Neural cell (in vitro differentiated cells): ENCODE measurements around the gene USP22. TPM values are rescaled to one million over a fixed set of nuclear protein-coding genes. Genes with fewer than 3 reads are reported as not detected.

Source experiments
- H2AFZ ChIP-seq: fragments of 200-600, 300-800 bp; sonication (generic), shearing (Covaris generic); 2 replicates; pipeline ENCODE4 v1.6.0; 2014; ENCODE audit warnings: low read depth, mild to moderate bottlenecking, antibody characterized with exemption, low read length, moderate library complexity
- H3F3A ChIP-seq: fragments of 200-600 bp; shearing (Covaris generic); 2 replicates; pipeline ENCODE4 v1.6.1; 2016; ENCODE audit warnings: mild to moderate bottlenecking, moderate library complexity, mixed read lengths, antibody characterized with exemption, low read length; ENCODE audit not compliant: insufficient read depth, poor library complexity, severe bottlenecking
- H3K27ac ChIP-seq: fragments of 200-600, 300-800 bp; sonication (generic), shearing (Covaris generic); 2 replicates; pipeline ENCODE4 v1.5.1; 2014; ENCODE audit warnings: mild to moderate bottlenecking, low read length, moderate library complexity
- H3K27me3 ChIP-seq: fragments of 300-800, 200-600 bp; sonication (generic), shearing (Covaris generic); 2 replicates; pipeline ENCODE4 v1.6.0; 2014; ENCODE audit warnings: mild to moderate bottlenecking, low read depth, low read length, moderate library complexity; ENCODE audit not compliant: insufficient read depth
- H3K36me3 ChIP-seq: fragments of 300-800, 200-600 bp; sonication (generic), shearing (Covaris generic); 2 replicates; pipeline ENCODE4 v1.5.1; 2014; ENCODE audit warnings: mild to moderate bottlenecking, antibody characterized with exemption, low read length, moderate library complexity; ENCODE audit not compliant: insufficient read depth
- H3K4me2 ChIP-seq: fragments of 300-800, 200-600 bp; sonication (generic), shearing (Covaris generic); 2 replicates; pipeline ENCODE4 v1.6.0; 2014; ENCODE audit warnings: mild to moderate bottlenecking, low read length
- H3K4me3 ChIP-seq: fragments of 300-800, 200-600 bp; sonication (generic), shearing (Covaris generic); 2 replicates; pipeline ENCODE4 v1.5.1; 2014; ENCODE audit warnings: mild to moderate bottlenecking, low read length, moderate library complexity
- H3K79me2 ChIP-seq: fragments of 200-600 bp; shearing (Covaris generic); replicated peaks from 2 replicates; pipeline ENCODE4 v1.6.0; 2014; ENCODE audit warnings: mild to moderate bottlenecking, low read length, moderate library complexity; ENCODE audit not compliant: insufficient read depth
- H3K9ac ChIP-seq: fragments of 300-800, 200-600 bp; sonication (generic), shearing (Covaris generic); 2 replicates; pipeline ENCODE4 v1.6.1; 2016; ENCODE audit warnings: mild to moderate bottlenecking, low read length, mixed read lengths
- H3K9me2 ChIP-seq: fragments of 200-600 bp; shearing (Covaris generic); 2 replicates; pipeline ENCODE4 v1.6.1; 2016; ENCODE audit warnings: mild to moderate bottlenecking, low read length, mixed read lengths; ENCODE audit not compliant: insufficient read depth
- H3K9me3 ChIP-seq: fragments of 200-600, 300-800 bp; sonication (generic), shearing (Covaris generic); 2 replicates; pipeline ENCODE4 v1.6.1; 2016; ENCODE audit warnings: mild to moderate bottlenecking, mixed run types, low read length, moderate library complexity, mixed read lengths
- H4K20me1 ChIP-seq: fragments of 200-600 bp; shearing (Covaris generic); 2 replicates; pipeline ENCODE4 v1.6.1; 2016; ENCODE audit warnings: mild to moderate bottlenecking, mixed run types; ENCODE audit not compliant: insufficient read depth
- EP300 ChIP-seq: fragments of 450-650 bp; conservative IDR thresholded peaks from 2 replicates; pipeline ENCODE4 v1.6.1; 2014; ENCODE audit warnings: antibody characterized with exemption, mild to moderate bottlenecking, moderate library complexity; ENCODE audit not compliant: poor library complexity, severe bottlenecking
- EZH2 ChIP-seq: fragments of 200-600, 300-800 bp; shearing (Covaris generic), sonication (generic); IDR thresholded peaks from 2 replicates; pipeline ENCODE4 v1.6.1; 2014; ENCODE audit warnings: antibody characterized with exemption, low read length, borderline replicate concordance, mild to moderate bottlenecking; ENCODE audit not compliant: insufficient read depth, poor library complexity, severe bottlenecking
- MXI1 ChIP-seq: fragments of 450-650 bp; conservative IDR thresholded peaks from 2 replicates; pipeline ENCODE4 v1.6.1; 2014; ENCODE audit warnings: antibody characterized with exemption, mild to moderate bottlenecking; ENCODE audit not compliant: poor library complexity, severe bottlenecking
- POLR2AphosphoS5 ChIP-seq: IDR thresholded peaks from 2 replicates; pipeline ENCODE4 v1.6.1; 2012
- RAD21 ChIP-seq: fragments of 450-650 bp; conservative IDR thresholded peaks from 2 replicates; pipeline ENCODE4 v1.6.1; 2014; ENCODE audit warnings: antibody characterized with exemption, mild to moderate bottlenecking, moderate library complexity
- SMC3 ChIP-seq: fragments of 450-650 bp; conservative IDR thresholded peaks from 2 replicates; pipeline ENCODE4 v1.6.1; 2014; ENCODE audit warnings: antibody characterized with exemption, mild to moderate bottlenecking, moderate library complexity; ENCODE audit not compliant: poor library complexity
- TAF1 ChIP-seq: IDR thresholded peaks from 2 replicates; pipeline ENCODE4 v1.6.1; 2012; ENCODE audit warnings: low read depth
- polyA plus RNA-seq: library from polyadenylated mRNA; depleted of rRNA; stranded (reverse); fragments of >200 nt; gene quantifications from 2 replicates; pipeline ENCODE4 v1.2.3, GENCODE V29; 2014
- TF ChIP-seq, protein P1 (sequence below): fragments of 450-650 bp; IDR thresholded peaks from 2 replicates; pipeline ENCODE4 v1.5.1; 2014; ENCODE audit warnings: antibody characterized with exemption, mild to moderate bottlenecking, moderate library complexity; ENCODE audit not compliant: poor library complexity, severe bottlenecking
- TF ChIP-seq, protein P2 (sequence below): IDR thresholded peaks from 2 replicates; pipeline ENCODE4 v1.6.1; 2012; ENCODE audit warnings: borderline replicate concordance

USP22 gene
- polyA plus RNA-seq, 1 donor from 2014 or later, result 269 TPM

DNA sequence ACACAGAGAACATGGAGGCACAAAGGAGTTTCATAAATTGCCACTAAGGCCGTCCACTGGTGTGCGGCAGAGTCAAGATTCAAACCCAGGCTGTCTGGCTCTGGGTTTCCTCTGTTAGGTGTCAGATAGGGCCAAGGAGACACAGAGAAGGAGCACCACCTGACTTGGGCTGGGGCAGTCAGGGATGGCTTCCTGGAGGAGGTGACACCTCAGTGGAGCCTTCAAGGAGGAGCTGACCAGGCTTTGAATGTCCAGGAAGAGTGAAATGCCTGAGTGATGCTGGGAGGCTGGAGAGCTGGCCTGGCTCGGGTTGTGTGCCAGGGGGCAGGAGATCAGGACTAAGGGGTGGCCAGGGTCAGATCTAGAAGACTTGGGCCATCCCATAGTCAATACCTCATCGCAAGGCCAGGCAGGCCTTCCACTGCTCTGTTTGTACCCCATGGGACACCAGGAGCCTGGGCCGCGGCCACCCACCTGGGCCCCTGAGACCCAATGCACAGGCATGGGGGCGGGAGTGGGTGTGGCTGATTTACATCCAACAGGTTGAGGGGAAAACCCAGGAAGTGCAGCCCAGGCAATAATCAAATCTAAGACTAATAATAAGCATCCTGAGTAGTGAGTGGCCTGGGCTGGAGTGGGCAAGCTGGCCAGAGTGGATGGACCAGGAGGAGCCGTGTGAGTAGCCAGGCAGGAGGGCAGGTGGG is 73.7 kb downstream of the USP22 start:
- no peaks in the 10 kb centered on the region for H3K36me3 ChIP-seq
- no peaks in the 10 kb centered on the region for H4K20me1 ChIP-seq
- no peaks in the 10 kb centered on the region for H3K27me3 ChIP-seq
- no peaks in the 10 kb centered on the region for H3K9me2 ChIP-seq
- H3K9me3 ChIP-seq, result no peaks in the 10 kb centered on the region
- H2AFZ ChIP-seq, result no peak overlapping the region
- H3K27ac ChIP-seq, result no peak overlapping the region
- no peak overlapping the region for H3K9ac ChIP-seq
- TF ChIP-seq EZH2 (no peak), POLR2AphosphoS5 (no peak), RAD21 (no peak), EP300 (no peak), SMC3 (no peak), MXI1 (no peak), TAF1 (no peak)
- TF ChIP-seq, protein P1, sequence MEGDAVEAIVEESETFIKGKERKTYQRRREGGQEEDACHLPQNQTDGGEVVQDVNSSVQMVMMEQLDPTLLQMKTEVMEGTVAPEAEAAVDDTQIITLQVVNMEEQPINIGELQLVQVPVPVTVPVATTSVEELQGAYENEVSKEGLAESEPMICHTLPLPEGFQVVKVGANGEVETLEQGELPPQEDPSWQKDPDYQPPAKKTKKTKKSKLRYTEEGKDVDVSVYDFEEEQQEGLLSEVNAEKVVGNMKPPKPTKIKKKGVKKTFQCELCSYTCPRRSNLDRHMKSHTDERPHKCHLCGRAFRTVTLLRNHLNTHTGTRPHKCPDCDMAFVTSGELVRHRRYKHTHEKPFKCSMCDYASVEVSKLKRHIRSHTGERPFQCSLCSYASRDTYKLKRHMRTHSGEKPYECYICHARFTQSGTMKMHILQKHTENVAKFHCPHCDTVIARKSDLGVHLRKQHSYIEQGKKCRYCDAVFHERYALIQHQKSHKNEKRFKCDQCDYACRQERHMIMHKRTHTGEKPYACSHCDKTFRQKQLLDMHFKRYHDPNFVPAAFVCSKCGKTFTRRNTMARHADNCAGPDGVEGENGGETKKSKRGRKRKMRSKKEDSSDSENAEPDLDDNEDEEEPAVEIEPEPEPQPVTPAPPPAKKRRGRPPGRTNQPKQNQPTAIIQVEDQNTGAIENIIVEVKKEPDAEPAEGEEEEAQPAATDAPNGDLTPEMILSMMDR, result no peak
- TF ChIP-seq, protein P2, sequence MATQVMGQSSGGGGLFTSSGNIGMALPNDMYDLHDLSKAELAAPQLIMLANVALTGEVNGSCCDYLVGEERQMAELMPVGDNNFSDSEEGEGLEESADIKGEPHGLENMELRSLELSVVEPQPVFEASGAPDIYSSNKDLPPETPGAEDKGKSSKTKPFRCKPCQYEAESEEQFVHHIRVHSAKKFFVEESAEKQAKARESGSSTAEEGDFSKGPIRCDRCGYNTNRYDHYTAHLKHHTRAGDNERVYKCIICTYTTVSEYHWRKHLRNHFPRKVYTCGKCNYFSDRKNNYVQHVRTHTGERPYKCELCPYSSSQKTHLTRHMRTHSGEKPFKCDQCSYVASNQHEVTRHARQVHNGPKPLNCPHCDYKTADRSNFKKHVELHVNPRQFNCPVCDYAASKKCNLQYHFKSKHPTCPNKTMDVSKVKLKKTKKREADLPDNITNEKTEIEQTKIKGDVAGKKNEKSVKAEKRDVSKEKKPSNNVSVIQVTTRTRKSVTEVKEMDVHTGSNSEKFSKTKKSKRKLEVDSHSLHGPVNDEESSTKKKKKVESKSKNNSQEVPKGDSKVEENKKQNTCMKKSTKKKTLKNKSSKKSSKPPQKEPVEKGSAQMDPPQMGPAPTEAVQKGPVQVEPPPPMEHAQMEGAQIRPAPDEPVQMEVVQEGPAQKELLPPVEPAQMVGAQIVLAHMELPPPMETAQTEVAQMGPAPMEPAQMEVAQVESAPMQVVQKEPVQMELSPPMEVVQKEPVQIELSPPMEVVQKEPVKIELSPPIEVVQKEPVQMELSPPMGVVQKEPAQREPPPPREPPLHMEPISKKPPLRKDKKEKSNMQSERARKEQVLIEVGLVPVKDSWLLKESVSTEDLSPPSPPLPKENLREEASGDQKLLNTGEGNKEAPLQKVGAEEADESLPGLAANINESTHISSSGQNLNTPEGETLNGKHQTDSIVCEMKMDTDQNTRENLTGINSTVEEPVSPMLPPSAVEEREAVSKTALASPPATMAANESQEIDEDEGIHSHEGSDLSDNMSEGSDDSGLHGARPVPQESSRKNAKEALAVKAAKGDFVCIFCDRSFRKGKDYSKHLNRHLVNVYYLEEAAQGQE, result no peak
- no peaks in the 10 kb centered on the region for H3K79me2 ChIP-seq
- H3K4me2 ChIP-seq, result no peak overlapping the region
- H3K4me3 ChIP-seq, result no peak overlapping the region
- H3F3A ChIP-seq, result no peaks in the 10 kb centered on the region

DNA sequence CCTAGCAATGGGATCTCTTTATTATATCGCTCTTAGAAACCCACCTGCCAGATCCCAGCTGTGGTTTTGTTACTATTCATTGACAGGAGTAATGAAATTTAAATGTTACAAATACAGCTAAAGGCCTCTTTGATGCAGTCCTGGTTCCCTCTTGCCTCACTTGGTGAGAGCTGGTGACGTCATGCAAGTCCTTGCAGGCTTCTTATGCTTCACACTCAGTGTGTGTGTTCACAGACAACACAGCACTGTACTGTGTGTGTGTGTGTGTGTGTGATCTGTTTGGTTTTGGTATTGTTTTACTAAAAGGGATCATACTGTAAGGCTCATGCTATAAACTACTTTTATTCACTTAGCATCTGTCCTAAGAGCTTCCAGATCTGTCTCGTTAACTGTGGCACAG is 75.0 kb downstream of the USP22 start:
- Histone ChIP-seq H3K4me3 (no peak overlapping the region), H3K4me2 (no peak overlapping the region), H3K79me2 (no peaks in the 10 kb centered on the region), H3K36me3 (no peaks in the 10 kb centered on the region), H3F3A (no peaks in the 10 kb centered on the region), H3K27me3 (no peaks in the 10 kb centered on the region), H4K20me1 (no peaks in the 10 kb centered on the region), H3K27ac (no peak overlapping the region), H3K9me2 (no peaks in the 10 kb centered on the region), H3K9me3 (no peaks in the 10 kb centered on the region), H3K9ac (no peak overlapping the region), H2AFZ (no peak overlapping the region)
- TF ChIP-seq, protein P1, result no peak
- TF ChIP-seq RAD21 (no peak), POLR2AphosphoS5 (no peak), TAF1 (no peak), SMC3 (no peak)
